GM10248 (cell line): ENCODE data around the gene DCANP1.

ENCODE experiments used
- CTCF ChIA-PET: fragments of 300-600 bp; sonication (Branson Sonifier 250); formaldehyde crosslinking; extraction: SDS; loops from one replicate; lab custom pipeline; 2021; ENCODE audit warnings: antibody characterized with exemption; lab: Yijun Ruan, JAX
- POLR2A ChIA-PET: fragments of 350-650 bp; sonication (Branson Sonifier 250); formaldehyde crosslinking; extraction: SDS; loops from one replicate; lab custom pipeline; 2020; ENCODE audit warnings: antibody characterized with exemption; lab: Yijun Ruan, JAX
- DNase-seq: peaks from one replicate; pipeline ENCODE4 v3.0.0; 2012; ENCODE audit errors: extremely low spot score
- TF ChIP-seq, protein P1 (sequence below): IDR thresholded peaks from 2 replicates; pipeline ENCODE4 v1.5.1; 2012; ENCODE audit warnings: mild to moderate bottlenecking, low read depth; ENCODE audit errors: extremely low read depth, missing control alignments, control extremely low read depth

Gene DCANP1

DNA sequence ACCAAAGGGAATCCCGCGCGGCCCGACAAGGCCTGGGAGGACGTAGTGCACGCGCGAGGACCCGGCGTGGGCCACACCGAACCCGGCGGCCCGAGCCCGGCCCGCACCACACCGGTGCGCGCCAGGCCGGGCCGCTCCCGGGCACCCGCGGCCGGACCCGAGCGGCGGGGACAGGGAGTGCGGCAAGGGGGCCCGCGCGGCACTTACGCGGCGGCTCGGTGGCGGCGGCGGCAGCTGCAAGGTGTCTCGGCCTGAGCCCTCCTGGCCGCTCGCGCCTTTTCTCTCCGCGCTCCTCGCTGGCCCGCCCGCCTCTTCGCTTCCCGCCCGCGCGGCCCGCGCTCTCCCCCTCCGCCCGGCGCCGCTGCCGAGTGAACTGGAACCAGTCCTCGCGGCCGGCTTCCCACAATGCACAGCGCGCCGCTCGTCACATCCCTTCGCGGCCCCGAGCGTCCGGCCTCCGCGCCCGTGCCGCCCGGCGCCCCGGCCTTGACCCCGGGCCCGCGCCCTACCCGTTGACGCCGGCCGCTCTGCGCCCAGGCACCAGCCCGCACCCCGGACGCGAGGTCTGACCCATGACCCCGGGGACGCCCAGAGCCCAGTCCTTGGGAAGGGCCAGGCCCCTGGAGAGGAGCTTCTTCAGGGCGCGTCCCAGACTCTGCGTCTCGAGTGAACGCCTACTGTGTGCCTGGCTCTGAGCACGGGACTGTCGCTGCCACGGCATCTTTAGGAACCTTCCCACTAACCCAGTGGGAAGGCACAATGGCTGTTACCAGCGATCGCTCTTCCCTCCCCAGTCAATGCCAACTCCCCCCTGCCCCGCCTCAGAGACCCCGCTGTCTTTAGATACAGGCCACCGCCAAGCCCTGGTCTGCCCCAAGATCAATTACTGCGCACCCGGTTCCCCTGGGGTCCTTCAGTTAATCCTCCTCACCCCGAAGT, 48.0 kb downstream of the DCANP1 start, which contains the start of gene MACROH2A1:
MACROH2A1 (minus strand) TSS at position 377 of the 939 bp plus-strand sequence. CDS start 10,138 bp downstream, outside the sequence.
- ChIA-PET CTCF (interaction anchor here (0.9 to 1.1 kb wide), 2 partner anchors 21 to 25 kb away, joined by 3 to 5 read pairs; no protein-coding TSS in a partner anchor), POLR2A (interaction anchor here (1.0 kb wide), 1 partner anchor 38 kb away, joined by 3 read pairs; no protein-coding TSS in a partner anchor)
- peak; percentile 92 for DNase-seq
- TF ChIP-seq, protein P1, sequence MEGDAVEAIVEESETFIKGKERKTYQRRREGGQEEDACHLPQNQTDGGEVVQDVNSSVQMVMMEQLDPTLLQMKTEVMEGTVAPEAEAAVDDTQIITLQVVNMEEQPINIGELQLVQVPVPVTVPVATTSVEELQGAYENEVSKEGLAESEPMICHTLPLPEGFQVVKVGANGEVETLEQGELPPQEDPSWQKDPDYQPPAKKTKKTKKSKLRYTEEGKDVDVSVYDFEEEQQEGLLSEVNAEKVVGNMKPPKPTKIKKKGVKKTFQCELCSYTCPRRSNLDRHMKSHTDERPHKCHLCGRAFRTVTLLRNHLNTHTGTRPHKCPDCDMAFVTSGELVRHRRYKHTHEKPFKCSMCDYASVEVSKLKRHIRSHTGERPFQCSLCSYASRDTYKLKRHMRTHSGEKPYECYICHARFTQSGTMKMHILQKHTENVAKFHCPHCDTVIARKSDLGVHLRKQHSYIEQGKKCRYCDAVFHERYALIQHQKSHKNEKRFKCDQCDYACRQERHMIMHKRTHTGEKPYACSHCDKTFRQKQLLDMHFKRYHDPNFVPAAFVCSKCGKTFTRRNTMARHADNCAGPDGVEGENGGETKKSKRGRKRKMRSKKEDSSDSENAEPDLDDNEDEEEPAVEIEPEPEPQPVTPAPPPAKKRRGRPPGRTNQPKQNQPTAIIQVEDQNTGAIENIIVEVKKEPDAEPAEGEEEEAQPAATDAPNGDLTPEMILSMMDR, result no peak

DNA sequence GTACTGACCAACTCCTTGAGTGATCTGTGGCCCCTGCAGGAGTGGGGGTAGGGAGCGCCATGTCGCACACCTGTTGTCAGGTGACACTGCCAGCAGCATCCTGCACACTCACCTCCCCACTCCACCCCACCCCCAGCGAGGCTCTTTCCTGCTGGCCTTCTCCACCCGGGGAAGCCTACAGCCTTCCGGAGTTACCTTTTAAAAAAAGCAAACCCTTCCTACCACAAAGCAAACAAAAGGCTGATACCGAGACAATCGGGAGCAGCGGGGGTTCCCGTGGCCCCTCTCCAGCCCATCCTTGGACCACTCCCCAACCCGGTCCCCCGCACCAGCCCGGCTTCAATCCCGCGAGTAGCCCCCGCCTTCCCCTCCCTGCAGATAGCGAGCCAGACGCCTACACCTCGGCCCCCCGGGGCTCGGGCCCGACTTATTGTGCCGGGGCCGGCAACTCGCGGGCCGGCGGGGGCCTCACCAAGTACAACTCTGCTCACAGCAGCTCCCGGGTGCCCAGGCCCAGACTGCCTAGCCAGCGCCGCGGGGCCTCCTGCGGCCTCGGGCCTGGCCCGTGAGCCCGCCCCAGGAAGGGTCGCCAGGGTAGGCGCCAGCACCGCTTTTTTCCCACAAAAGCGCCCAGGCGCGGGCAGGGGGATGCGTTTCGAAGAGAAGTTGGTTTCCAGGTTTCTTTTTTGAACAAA, 48.8 kb downstream of the DCANP1 start:
- POLR2A ChIA-PET, result no interaction called here
- TF ChIP-seq, protein P1, result no peak
- CTCF ChIA-PET, result interaction anchor here (1.7 kb wide), 1 partner anchor 10 kb away, joined by 4 read pairs; no protein-coding TSS in a partner anchor
- DNase-seq, result peak; percentile 38

DNA sequence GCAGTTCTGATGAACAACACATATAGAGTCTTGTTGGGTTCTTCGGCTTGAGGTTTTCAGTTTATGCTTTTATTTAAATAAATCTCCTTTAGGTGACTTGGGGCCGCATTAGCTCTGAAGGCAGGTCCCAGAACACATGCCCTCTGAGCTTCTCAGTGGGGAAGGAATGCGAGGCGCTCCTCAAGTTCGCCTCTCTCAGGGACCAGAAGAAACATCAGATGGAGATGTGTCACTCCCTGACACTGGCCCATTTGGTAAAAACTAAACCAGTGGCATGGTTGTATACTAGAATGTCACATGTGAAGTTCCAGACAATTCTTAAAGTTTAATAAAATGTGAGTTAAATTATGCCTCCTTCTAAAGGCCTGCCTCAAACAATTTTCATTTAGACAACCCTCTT, 50.1 kb downstream of the DCANP1 start:
- ChIA-PET POLR2A (no interaction called here), CTCF (interaction anchor here (0.8 to 1.7 kb wide), 2 partner anchors 8 to 27 kb away, joined by 3 to 4 read pairs; no protein-coding TSS in a partner anchor)
- TF ChIP-seq, protein P1, result no peak
- no peak for DNase-seq

DNA sequence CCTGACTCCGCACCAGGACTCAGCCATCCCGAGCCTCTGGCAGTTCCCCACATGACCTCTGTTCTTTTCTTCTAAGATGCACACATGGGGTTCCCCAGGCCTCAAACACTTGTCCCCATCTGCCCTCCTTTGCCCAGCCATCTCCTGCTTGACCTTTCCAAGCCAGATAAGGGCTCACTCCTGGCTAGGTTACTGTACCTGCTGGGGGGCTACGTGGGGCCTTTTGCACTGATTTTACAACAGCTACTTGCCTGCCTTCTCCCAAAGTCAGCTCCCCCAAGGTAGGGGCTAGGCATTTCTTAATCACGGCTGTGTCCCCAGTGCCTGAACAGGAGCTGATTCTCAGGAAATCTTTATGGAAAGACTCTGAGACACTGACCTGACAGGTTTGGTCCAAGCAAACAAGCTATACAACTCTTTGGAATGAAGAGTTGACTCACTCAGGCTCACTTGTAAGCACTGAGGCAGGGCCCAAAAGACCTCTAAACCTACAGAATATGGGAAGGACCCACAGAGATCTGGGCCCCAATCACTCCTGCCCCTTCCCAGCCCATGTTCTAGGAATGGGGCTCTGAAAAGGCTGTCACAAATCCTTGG, 50.6 kb downstream of the DCANP1 start:
- peak; percentile 8 for DNase-seq
- CTCF ChIA-PET, result interaction anchor here (1.7 kb wide), 1 partner anchor 8 kb away, joined by 4 read pairs; no protein-coding TSS in a partner anchor
- POLR2A ChIA-PET, result no interaction called here
- TF ChIP-seq, protein P1, result no peak

DNA sequence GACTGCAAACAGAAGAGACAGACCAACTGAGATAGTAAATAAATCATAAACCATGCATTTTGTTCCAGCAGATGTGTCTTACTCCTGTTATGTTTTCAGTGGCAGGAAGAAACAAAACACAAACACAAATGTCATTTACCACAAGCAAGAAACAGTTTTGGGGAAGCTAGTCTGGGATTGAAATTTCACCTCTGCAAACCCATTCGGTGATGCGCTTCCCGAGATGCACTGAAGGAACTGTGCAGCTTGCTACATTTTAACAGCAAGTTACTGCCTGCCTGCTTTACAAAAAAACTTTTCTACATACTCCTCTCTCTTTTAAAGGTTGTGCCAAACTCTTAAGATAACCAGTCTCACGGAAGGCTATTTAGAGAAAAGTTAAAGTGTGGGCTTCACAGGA, 51.3 kb downstream of the DCANP1 start:
- DNase-seq, result no peak
- CTCF ChIA-PET, result interaction anchor here (1.9 kb wide), 1 partner anchor 21 kb away, joined by 5 read pairs; no protein-coding TSS in a partner anchor
- POLR2A ChIA-PET, result no interaction called here
- TF ChIP-seq, protein P1, result no peak
